Measurements from ENCODE around the gene PACC1.
"Not testable (repeated sequence)": the region's sequence is repeated elsewhere in the genome, so short reads cannot be mapped to it uniquely, and the experiment has no call there.

PACC1 gene

GRCh38 chr1:212326541-212326940, 88.1 kb downstream of the PACC1 start:
- H3K27ac ChIP-seq = no peak overlapping the region
- H3K36me3 ChIP-seq (replicated peaks) = no peaks in the 10 kb centered on the region
- no peaks in the 10 kb centered on the region for H3K27me3 ChIP-seq (replicated peaks)
- in situ Hi-C loops (cut with HindIII; ENCODE audit: low pct_ligation_motif_present, low sequenced_read_pairs) = no loop called here
- no peak for DNase-seq
- no peak overlapping the region for H3K4me3 ChIP-seq (ENCODE audit: low read depth, low read length)
- TF ChIP-seq CTCF (IDR thresholded peaks at IDR 0.05; ENCODE audit: low read depth, low read length, missing control alignments) = no peak

GRCh38 chr1:212323066-212323465, 91.6 kb downstream of the PACC1 start:
- no peaks in the 10 kb centered on the region for H3K27me3 ChIP-seq (replicated peaks)
- TF ChIP-seq CTCF (IDR thresholded peaks at IDR 0.05; ENCODE audit: low read depth, low read length, missing control alignments) = no peak
- in situ Hi-C loops (cut with HindIII; ENCODE audit: low pct_ligation_motif_present, low sequenced_read_pairs) = no loop called here
- no peak for DNase-seq
- H3K27ac ChIP-seq = no peak overlapping the region
- H3K36me3 ChIP-seq (replicated peaks) = no peaks in the 10 kb centered on the region
- H3K4me3 ChIP-seq (ENCODE audit: low read depth, low read length) = no peak overlapping the region

GRCh38 chr1:212321031-212321430, 93.7 kb downstream of the PACC1 start:
- H3K36me3 ChIP-seq (replicated peaks); in situ Hi-C loops (cut with HindIII; ENCODE audit: low pct_ligation_motif_present, low sequenced_read_pairs); H3K4me3 ChIP-seq (ENCODE audit: low read depth, low read length); DNase-seq; H3K27me3 ChIP-seq (replicated peaks); H3K27ac ChIP-seq: not testable (repeated sequence)

- no peaks in the 10 kb centered on the region for H3K36me3 ChIP-seq (replicated peaks)
- in situ Hi-C loops (cut with HindIII; ENCODE audit: low pct_ligation_motif_present, low sequenced_read_pairs) = no loop called here
- H3K27ac ChIP-seq = no peak overlapping the region
- no peak overlapping the region for H3K4me3 ChIP-seq (ENCODE audit: low read depth, low read length)
- H3K27me3 ChIP-seq (replicated peaks) = no peaks in the 10 kb centered on the region
- TF ChIP-seq CTCF (IDR thresholded peaks at IDR 0.05; ENCODE audit: low read depth, low read length, missing control alignments) = no peak
- no peak for DNase-seq
Measured at GRCh38 chr1:212317916-212318315, 96.8 kb downstream of the PACC1 start.

- peak; percentile 23 for DNase-seq
- Histone ChIP-seq H3K27ac (no peak overlapping the region), H3K4me3 (ENCODE audit: low read depth, low read length) (no peak overlapping the region), H3K27me3 (replicated peaks) (no peaks in the 10 kb centered on the region), H3K36me3 (replicated peaks) (no peaks in the 10 kb centered on the region)
- in situ Hi-C loops (cut with HindIII; ENCODE audit: low pct_ligation_motif_present, low sequenced_read_pairs) = no loop called here
- TF ChIP-seq CTCF (IDR thresholded peaks at IDR 0.05; ENCODE audit: low read depth, low read length, missing control alignments) = peak; percentile 43
Measured at GRCh38 chr1:212315907-212316306, 98.8 kb downstream of the PACC1 start.

- Histone ChIP-seq H3K27ac (no peak overlapping the region), H3K27me3 (replicated peaks) (no peaks in the 10 kb centered on the region), H3K4me3 (ENCODE audit: low read depth, low read length) (no peak overlapping the region), H3K36me3 (replicated peaks) (no peaks in the 10 kb centered on the region)
- in situ Hi-C loops (cut with HindIII; ENCODE audit: low pct_ligation_motif_present, low sequenced_read_pairs) = no loop called here
- TF ChIP-seq CTCF (IDR thresholded peaks at IDR 0.05; ENCODE audit: low read depth, low read length, missing control alignments) = no peak
- no peak for DNase-seq
Measured at GRCh38 chr1:212315184-212315583, 99.5 kb downstream of the PACC1 start.

All from brain microvascular endothelial cell (primary cell).